Natural killer cell (primary cell): ENCODE measurements around the gene DLG5. TPM values are rescaled to one million over a fixed set of nuclear protein-coding genes. Genes with fewer than 3 reads are reported as not detected.

ENCODE experiments used
- ATAC-seq, 3 donors: fragments of 150-1000 bp in 2 of 3; fragments of 200-7000 bp in 1 of 3; cut with Tn5 transposase; 1 replicate in 1 of 3; 2 replicates in 2 of 3; pipeline ENCODE4 v1.10.0; 2021; ENCODE audit warnings: mild to moderate bottlenecking in 2 of 3, moderate library complexity in 2 of 3
- DNase-seq, 2 donors: peaks; one replicate each; pipeline versions ENCODE4 v3.0.0 to v3.0.0-alpha.2; 2013 to 2021; ENCODE audit warnings: mixed read lengths in 1 of 2
- H3K27ac ChIP-seq: one replicate; pipeline ENCODE4 v1.5.1; 2013; ENCODE audit warnings: mild to moderate bottlenecking, low read length
- H3K27me3 ChIP-seq: one replicate; pipeline ENCODE4 v1.6.1; 2013; ENCODE audit warnings: low read length; ENCODE audit not compliant: control insufficient read depth, insufficient read depth
- H3K36me3 ChIP-seq: one replicate; pipeline ENCODE4 v1.6.1; 2013; ENCODE audit warnings: low read length; ENCODE audit not compliant: control insufficient read depth, insufficient read depth
- H3K4me1 ChIP-seq: one replicate; pipeline ENCODE4 v1.6.1; 2013; ENCODE audit warnings: low read length; ENCODE audit not compliant: control insufficient read depth, insufficient read depth
- H3K4me3 ChIP-seq: one replicate; pipeline ENCODE4 v1.5.1; 2013; ENCODE audit warnings: low read length
- H3K9me3 ChIP-seq: one replicate; pipeline ENCODE4 v1.6.1; 2013; ENCODE audit warnings: low read length; ENCODE audit not compliant: control insufficient read depth, insufficient read depth
- H3K27ac Mint-ChIP-seq, 2 donors: one replicate each; pipeline ENCODE4 v1.8.0; 2022; ENCODE audit warnings: mild to moderate bottlenecking in 2 of 2, mixed read lengths in 2 of 2, moderate library complexity in 1 of 2
- H3K27me3 Mint-ChIP-seq, 2 donors: one replicate each; pipeline ENCODE4 v1.8.0; 2022; ENCODE audit warnings: low read depth in 2 of 2, mixed read lengths in 2 of 2
- H3K36me3 Mint-ChIP-seq: one replicate; pipeline ENCODE4 v1.8.0; 2022; ENCODE audit warnings: mixed read lengths
- H3K4me1 Mint-ChIP-seq, 2 donors: one replicate each; pipeline ENCODE4 v1.8.0; 2022; ENCODE audit warnings: mixed read lengths in 2 of 2
- H3K4me3 Mint-ChIP-seq: one replicate; pipeline ENCODE4 v1.8.0; 2022; ENCODE audit warnings: mild to moderate bottlenecking, moderate library complexity, mixed read lengths
- H3K9me3 Mint-ChIP-seq, 2 donors: one replicate each; pipeline ENCODE4 v1.8.0; 2022; ENCODE audit warnings: mixed read lengths in 2 of 2
- WGBS: methylation state at CpG from one replicate; pipeline ENCODE4 v1.1.7; 2013; ENCODE audit warnings: missing lambda C conversion rate; ENCODE audit not compliant: insufficient coverage; 5-methylcytosine and 5-hydroxymethylcytosine counted together
- intact Hi-C: fragments of 100-400 bp; cut with micrococcal nuclease; formaldehyde crosslinking; loops from one replicate; pipeline ENCODE4 v1.14.2; 2022
- total RNA-seq, 4 donors: library from RNA; stranded (reverse); fragments of 120-200 nt in 1 of 4; gene quantifications; one replicate each; pipeline versions ENCODE4 v1.2.3 to v1.2.4, GENCODE V29; 2013 to 2022
- TF ChIP-seq, protein P1 (sequence below): fragments of 200-600 bp; IDR thresholded peaks from one replicate; pipeline ENCODE4 v1.8.0; 2022; ENCODE audit warnings: antibody characterized with exemption

The DLG5 gene
- total RNA-seq, 3 donors from 2014 or later (not counting 1 experiment from before 2014, with no cell fraction given) = 52.8 to 75.0 (median 52.9) TPM

DNA sequence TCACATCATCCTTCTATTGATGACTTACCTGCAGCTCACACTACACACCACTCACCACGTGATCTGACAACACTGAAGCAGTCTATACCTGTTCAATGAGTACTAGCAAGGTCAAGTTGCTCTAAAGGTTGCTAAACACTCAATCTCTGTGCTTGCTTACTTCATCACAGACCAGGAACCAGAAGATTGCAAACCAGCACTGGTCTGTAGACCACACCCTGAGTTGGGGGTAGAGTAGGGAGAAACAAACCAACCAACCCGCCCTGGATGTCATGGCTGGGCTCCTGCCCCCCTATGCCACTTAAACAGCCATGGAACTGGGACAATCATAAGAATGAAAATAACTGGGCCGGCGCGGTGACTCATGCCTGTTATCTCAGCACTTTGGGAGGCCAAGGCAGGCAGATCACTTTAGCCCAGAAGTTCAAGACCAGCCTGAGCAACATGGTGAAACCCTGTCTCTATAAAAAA is 19.6 kb downstream of the DLG5 start:
- H3K4me3 ChIP-seq = no peak overlapping the region
- H3K4me1 ChIP-seq = no peaks in the 10 kb centered on the region
- 97% methylated on average over 5 of the region's 5 CpGs for WGBS
- DNase-seq (no peak), ATAC-seq (no peak)
- Mint-ChIP-seq H3K9me3 (no peaks in the 10 kb centered on the region), H3K27ac (no peak overlapping the region), H3K27me3 (no peaks in the 10 kb centered on the region), H3K36me3 (no peaks in the 10 kb centered on the region), H3K4me3 (no peak overlapping the region), H3K4me1 (peaks cover 36 to 41% of the 10 kb centered on the region in 2 donors)
- no peak overlapping the region for H3K27ac ChIP-seq
- no peaks in the 10 kb centered on the region for H3K27me3 ChIP-seq
- intact Hi-C loops = no loop called here
- no peaks in the 10 kb centered on the region for H3K36me3 ChIP-seq
- TF ChIP-seq, protein P1, sequence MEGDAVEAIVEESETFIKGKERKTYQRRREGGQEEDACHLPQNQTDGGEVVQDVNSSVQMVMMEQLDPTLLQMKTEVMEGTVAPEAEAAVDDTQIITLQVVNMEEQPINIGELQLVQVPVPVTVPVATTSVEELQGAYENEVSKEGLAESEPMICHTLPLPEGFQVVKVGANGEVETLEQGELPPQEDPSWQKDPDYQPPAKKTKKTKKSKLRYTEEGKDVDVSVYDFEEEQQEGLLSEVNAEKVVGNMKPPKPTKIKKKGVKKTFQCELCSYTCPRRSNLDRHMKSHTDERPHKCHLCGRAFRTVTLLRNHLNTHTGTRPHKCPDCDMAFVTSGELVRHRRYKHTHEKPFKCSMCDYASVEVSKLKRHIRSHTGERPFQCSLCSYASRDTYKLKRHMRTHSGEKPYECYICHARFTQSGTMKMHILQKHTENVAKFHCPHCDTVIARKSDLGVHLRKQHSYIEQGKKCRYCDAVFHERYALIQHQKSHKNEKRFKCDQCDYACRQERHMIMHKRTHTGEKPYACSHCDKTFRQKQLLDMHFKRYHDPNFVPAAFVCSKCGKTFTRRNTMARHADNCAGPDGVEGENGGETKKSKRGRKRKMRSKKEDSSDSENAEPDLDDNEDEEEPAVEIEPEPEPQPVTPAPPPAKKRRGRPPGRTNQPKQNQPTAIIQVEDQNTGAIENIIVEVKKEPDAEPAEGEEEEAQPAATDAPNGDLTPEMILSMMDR = no peak
- H3K9me3 ChIP-seq = no peaks in the 10 kb centered on the region

DNA sequence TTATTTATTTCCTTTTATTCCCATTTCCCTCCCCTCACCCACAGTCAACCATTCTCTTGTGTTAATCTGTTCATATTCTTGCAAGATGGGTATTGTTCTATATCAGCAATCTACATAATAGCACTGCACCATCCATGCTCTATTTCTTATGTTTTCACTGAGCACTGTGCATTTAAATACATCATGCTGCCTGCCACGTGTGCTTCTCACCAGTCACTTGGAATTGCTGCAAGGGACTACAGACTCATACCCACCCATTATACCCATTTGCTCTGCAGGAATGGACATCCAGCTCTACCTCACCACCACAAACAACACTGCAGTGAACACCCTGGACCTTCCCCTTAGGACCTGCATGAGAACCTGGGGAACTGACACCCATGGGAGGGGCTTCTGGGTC is 20.8 kb downstream of the DLG5 start:
- no peaks in the 10 kb centered on the region for H3K36me3 ChIP-seq
- Mint-ChIP-seq H3K27me3 (no peaks in the 10 kb centered on the region), H3K4me3 (no peak overlapping the region), H3K9me3 (no peaks in the 10 kb centered on the region), H3K27ac (no peak overlapping the region), H3K36me3 (no peaks in the 10 kb centered on the region), H3K4me1 (peaks cover 36 to 49% of the 10 kb centered on the region in 2 donors)
- DNase-seq (no peak), ATAC-seq (no peak)
- H3K27me3 ChIP-seq = no peaks in the 10 kb centered on the region
- no peaks in the 10 kb centered on the region for H3K9me3 ChIP-seq
- 77% methylated on average over 1 of the region's 1 CpG for whole genome bisulfite sequencing
- no peaks in the 10 kb centered on the region for H3K4me1 ChIP-seq
- no peak overlapping the region for H3K4me3 ChIP-seq
- no peak overlapping the region for H3K27ac ChIP-seq
- intact Hi-C loops = no loop called here
- TF ChIP-seq, protein P1 = no peak

DNA sequence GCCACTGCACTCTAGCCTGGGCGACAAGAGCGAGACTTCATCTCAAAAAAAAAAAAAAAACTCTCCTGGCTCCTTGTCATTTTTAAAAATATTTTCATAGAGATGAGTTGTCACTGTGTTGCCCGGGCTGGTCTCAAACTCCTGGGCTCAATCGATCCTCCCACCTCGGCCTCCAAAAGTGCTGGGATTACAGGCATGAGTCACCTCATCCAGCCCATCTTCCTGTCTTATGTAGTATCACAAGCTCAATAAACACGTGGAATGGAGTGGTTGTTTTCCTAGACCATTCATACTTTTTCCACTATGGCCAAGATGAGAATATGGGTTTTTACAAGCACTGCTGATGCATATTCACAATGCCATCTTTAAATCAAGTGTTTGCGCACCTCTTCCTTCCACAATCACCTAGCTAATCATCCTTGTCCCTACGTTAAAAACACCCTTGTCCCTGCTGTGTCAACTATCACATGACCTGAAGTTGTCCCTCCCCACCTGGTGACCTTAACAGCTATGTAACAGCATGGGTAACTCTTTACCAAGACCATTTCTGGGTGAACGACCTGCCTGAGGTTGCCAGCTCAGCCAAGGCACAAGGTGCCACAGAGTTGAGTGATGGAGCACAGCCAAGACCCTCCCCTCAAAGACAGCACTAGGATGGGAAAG is 21.3 kb downstream of the DLG5 start:
- no peaks in the 10 kb centered on the region for H3K27me3 Mint-ChIP-seq
- no peaks in the 10 kb centered on the region for H3K36me3 ChIP-seq
- 87% methylated on average over 9 of the region's 9 CpGs for WGBS
- no peak overlapping the region for H3K4me3 ChIP-seq
- no peaks in the 10 kb centered on the region for H3K9me3 ChIP-seq
- peaks cover 39 to 50% of the 10 kb centered on the region in 2 donors for H3K4me1 Mint-ChIP-seq
- no peak for ATAC-seq
- H3K36me3 Mint-ChIP-seq = no peaks in the 10 kb centered on the region
- intact Hi-C loops = no loop called here
- no peak for DNase-seq
- TF ChIP-seq, protein P1 = no peak
- no peaks in the 10 kb centered on the region for H3K9me3 Mint-ChIP-seq
- no peaks in the 10 kb centered on the region for H3K27me3 ChIP-seq
- no peak overlapping the region for H3K4me3 Mint-ChIP-seq
- no peak overlapping the region for H3K27ac Mint-ChIP-seq
- H3K4me1 ChIP-seq = no peaks in the 10 kb centered on the region
- no peak overlapping the region for H3K27ac ChIP-seq
